ENCODE results near the gene MRAP2.

DNA sequence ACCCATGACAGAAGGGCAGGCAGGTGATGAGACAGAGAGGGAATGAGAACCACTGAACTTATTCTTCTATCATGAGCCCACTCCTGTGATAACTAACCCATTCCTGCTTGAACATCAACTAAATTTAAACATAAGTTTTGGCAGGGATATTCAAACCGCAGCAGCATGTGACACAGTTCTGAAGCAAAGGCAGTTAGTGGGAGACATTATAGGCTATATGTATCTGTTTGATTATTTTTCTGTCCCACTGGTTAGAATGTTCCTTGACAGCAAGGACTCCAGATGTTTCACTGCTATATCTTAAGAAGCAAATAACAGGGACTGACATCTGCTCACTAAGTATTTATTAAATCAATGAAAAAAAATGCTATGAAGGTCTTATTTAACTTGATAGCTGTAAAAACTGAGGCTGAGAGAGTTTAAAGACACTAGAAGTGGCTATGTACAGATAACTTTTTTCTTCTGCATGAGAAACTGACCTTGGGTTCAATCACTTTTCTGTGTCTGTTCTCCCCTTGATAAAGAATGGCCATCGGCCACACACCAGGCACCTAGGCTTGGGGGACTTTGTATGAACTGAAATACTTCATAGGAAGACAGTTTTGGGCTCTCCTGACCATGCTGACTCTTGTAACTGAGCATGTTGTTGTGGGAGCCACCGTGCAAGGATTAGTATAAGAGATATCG lies 102.9 kb downstream of the MRAP2 start:
- TF ChIP-seq SUZ12 (IDR thresholded peaks at IDR 0.05; ENCODE audit: extremely low read depth, insufficient read depth, insufficient read length) = no peak
- TF ChIP-seq YY1 (IDR thresholded peaks at IDR 0.05; ENCODE audit: insufficient read depth, insufficient read length) = no peak
- no peak for TF ChIP-seq ZNF274 (IDR thresholded peaks at IDR 0.05; ENCODE audit: low read depth, low read length)

All from NT2/D1 (cell line).